Activated naive CD4-positive, alpha-beta T cell treated with anti-CD3 and anti-CD28 coated beads, Interleukin-2, amount 50 U/mL, for 72 hours (primary cell): ENCODE measurements around the gene ABHD14A. TPM values are rescaled to one million over a fixed set of nuclear protein-coding genes. Genes with fewer than 3 reads are reported as not detected.

ENCODE experiments used
- ATAC-seq, 2 donors: fragments of 150-1000 bp; cut with Tn5 transposase; 2 replicates each; pipeline ENCODE4 v1.10.0; 2021; ENCODE audit warnings: mild to moderate bottlenecking in 2 of 2, moderate library complexity in 2 of 2
- DNase-seq, 2 donors: peaks; one replicate each; pipeline ENCODE4 v3.0.0; 2021 to 2022; ENCODE audit warnings: low spot score in 2 of 2
- H3K27ac Mint-ChIP-seq, 2 donors: one replicate each; pipeline ENCODE4 v1.8.0; 2022; ENCODE audit warnings: mild to moderate bottlenecking in 2 of 2, mixed read lengths in 2 of 2
- H3K36me3 Mint-ChIP-seq, 2 donors: one replicate each; pipeline ENCODE4 v1.8.0; 2022; ENCODE audit warnings: mixed read lengths in 2 of 2
- H3K9me3 Mint-ChIP-seq, 2 donors: one replicate each; pipeline ENCODE4 v1.8.0; 2022; ENCODE audit warnings: mixed read lengths in 2 of 2
- total RNA-seq, 2 donors: library from RNA; stranded (reverse); gene quantifications; one replicate each; pipeline ENCODE4 v1.2.3, GENCODE V29; 2022

ABHD14A gene
- total RNA-seq, 2 donors from 2014 or later: 7.7 to 9.0 TPM

DNA sequence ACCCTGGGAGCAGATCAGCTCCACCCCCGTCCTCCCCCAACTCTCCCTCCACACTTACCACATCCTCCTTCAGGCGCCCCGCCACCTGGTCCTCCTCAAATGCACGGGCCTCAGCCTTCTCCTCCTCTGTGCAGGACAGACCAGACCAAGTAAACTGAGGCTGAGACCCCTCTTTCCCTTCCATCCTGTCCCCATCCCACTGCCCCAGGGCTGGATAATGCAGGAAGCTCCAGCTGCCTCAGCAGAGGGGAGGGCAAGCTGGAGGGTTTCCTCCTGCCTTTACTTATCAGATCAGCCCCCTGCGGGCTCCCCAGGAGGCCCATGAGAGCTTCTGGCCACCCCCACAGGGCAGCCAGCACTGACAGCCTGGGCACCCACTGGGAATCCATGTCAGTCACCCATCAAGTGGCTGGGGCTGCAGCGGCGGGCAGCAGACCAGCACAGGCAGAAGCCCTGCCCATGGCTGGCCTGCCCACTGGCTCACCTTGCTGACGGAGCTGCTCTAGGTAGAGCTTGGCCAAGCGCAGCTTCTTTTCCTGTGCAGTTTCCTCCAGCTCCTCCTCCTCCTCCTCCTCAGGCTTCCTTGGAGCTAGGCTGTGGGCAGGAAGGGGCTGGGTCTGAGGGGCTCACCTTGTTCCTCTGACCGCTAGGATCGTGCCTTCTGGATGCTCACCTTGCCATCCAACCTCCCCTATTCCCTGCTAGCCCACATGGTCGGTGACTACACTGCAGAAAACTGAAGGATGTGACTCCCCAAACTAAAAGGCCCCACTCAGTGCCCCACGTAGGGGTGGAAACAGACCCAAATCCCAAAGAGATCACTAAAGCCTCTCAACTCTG is 37.0 kb upstream of the ABHD14A start:
- Mint-ChIP-seq H3K27ac (peak overlapping the region; percentile 59 to 92), H3K9me3 (no peaks in the 10 kb centered on the region), H3K36me3 (peaks cover 22 to 32% of the 10 kb centered on the region in 2 donors)
- DNase-seq: no peak
- ATAC-seq: no peak

DNA sequence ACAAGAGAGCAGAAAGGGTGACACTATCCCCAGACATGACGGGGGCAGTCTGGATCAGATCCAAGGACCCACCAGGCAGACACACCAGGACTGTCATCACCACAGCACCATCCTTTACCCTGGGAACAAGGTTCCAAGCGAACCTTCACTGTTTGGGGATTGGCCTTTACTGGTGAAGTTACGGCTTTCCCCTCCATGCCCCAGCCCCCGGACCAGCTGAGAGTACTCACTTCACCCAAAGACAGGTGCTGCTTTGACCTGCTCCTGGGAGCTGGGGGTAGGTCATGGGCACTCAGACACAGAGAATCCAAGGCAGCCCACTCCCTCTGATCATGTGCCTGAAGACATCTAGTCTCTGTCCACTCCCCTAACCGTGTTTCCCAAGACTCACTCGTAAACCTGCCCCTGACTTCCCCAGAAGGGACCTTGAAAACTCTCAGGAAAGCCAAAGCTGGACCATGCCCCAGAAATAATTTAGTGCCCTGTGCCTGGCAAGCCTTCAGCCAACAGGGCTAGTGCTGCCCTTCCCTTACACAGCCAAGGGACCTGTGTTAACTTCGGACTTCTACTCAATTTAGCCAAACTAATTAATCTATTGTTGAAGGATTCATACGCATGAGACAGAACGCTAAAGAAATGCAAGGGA is 36.0 kb upstream of the ABHD14A start:
- DNase-seq (no peak), ATAC-seq (no peak)
- Mint-ChIP-seq H3K9me3 (no peaks in the 10 kb centered on the region), H3K27ac (peak overlapping the region in 1 of 2 donors; percentile 66), H3K36me3 (peaks cover 22 to 28% of the 10 kb centered on the region in 2 donors)

DNA sequence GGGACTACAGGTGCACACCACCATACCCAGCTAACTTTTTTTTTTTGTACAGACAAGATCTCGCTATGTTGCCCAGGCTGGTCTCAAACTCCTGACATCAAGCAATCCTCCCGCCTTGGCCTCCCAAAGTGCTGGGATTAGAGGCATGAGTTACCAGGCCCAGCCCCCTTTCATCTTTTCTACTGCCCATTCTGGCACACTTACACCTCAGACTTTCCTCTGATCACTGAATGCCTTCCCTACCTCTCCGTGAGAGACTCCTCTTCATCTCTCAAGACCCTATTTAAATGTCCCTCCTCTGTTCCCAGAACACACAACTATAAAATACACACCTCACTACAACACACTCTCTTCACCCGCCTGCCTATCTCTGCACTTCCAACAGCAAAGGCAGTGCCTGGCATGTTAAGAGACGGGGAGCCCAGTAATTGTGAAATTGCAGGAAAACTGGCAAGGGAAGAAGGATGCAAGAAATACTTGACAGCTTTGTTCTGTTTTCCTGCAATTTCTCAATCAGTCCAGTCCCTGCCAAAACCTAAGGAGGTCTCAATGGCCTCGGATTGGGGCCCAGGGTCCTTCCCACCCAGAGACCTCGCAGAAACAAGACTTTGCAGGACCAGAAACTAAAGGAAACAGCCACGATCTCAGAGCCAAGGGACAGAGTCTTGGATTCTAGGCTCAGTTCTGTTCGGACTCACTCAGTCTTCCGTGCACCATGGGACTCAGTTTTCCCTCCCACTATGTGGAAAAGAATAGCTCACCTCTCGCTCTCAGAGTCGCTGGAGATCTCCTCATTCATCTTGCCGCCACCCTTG is 34.0 kb upstream of the ABHD14A start:
- peak overlapping the region; percentile 91 to 93 for H3K27ac Mint-ChIP-seq
- DNase-seq (peak in 1 of 2 donors; percentile 50), ATAC-seq (no peak)
- H3K36me3 Mint-ChIP-seq: peaks cover 15 to 23% of the 10 kb centered on the region in 2 donors
- H3K9me3 Mint-ChIP-seq: no peaks in the 10 kb centered on the region

- Mint-ChIP-seq H3K36me3 (peaks cover 15 to 23% of the 10 kb centered on the region in 2 donors), H3K9me3 (no peaks in the 10 kb centered on the region), H3K27ac (peak overlapping the region; percentile 65 to 93)
- no peak for ATAC-seq
- DNase-seq: no peak
These were observed 33.4 kb upstream of the ABHD14A start for GRCh38 chr3:51941463-51941797.

- DNase-seq (peak; percentile 98 to 100), ATAC-seq (peak; percentile 92 to 95)
- Mint-ChIP-seq H3K36me3 (peaks cover 15 to 22% of the 10 kb centered on the region in 2 donors), H3K9me3 (no peaks in the 10 kb centered on the region), H3K27ac (peak within 1 kb of the TSS; percentile 91 to 93)
These were observed 32.9 kb upstream of the ABHD14A start, which contains the start of the genes PARP3 and RRP9 for GRCh38 chr3:51941798-51942602. TSS of gene PARP3 (plus strand) at chr3:51942363. CDS start at chr3:51943356, 993 bp downstream. TSS of gene RRP9 (minus strand) at chr3:51941904. CDS start at chr3:51941867, 37 bp downstream.

- Mint-ChIP-seq H3K9me3 (no peaks in the 10 kb centered on the region), H3K36me3 (peaks cover 12 to 16% of the 10 kb centered on the region in 2 donors), H3K27ac (peak overlapping the region; percentile 90 to 93)
- ATAC-seq (peak; percentile 17 to 20), DNase-seq (peak; percentile 61 to 63)
These were observed 32.0 kb upstream of the ABHD14A start for GRCh38 chr3:51942603-51943450.

GRCh38 chr3:51943451-51944391 is 31.1 kb upstream of the ABHD14A start:
- H3K36me3 Mint-ChIP-seq: peaks cover 9% of the 10 kb centered on the region in 2 donors
- no peaks in the 10 kb centered on the region for H3K9me3 Mint-ChIP-seq
- H3K27ac Mint-ChIP-seq: peak overlapping the region; percentile 48 to 93
- ATAC-seq (no peak), DNase-seq (peak in 1 of 2 donors; percentile 57)

- Mint-ChIP-seq H3K9me3 (no peaks in the 10 kb centered on the region), H3K27ac (peak overlapping the region in 1 of 2 donors; percentile 48), H3K36me3 (peaks cover 9% of the 10 kb centered on the region in 2 donors)
- ATAC-seq (no peak), DNase-seq (no peak)
These were observed 30.3 kb upstream of the ABHD14A start for GRCh38 chr3:51944451-51945021.

- peak overlapping the region in 1 of 2 donors; percentile 36 for H3K27ac Mint-ChIP-seq
- no peaks in the 10 kb centered on the region for H3K9me3 Mint-ChIP-seq
- H3K36me3 Mint-ChIP-seq: peaks cover 9% of the 10 kb centered on the region in 2 donors
- ATAC-seq (no peak), DNase-seq (peak in 1 of 2 donors; percentile 52)
These were observed 29.6 kb upstream of the ABHD14A start for GRCh38 chr3:51945031-51945840.

DNA sequence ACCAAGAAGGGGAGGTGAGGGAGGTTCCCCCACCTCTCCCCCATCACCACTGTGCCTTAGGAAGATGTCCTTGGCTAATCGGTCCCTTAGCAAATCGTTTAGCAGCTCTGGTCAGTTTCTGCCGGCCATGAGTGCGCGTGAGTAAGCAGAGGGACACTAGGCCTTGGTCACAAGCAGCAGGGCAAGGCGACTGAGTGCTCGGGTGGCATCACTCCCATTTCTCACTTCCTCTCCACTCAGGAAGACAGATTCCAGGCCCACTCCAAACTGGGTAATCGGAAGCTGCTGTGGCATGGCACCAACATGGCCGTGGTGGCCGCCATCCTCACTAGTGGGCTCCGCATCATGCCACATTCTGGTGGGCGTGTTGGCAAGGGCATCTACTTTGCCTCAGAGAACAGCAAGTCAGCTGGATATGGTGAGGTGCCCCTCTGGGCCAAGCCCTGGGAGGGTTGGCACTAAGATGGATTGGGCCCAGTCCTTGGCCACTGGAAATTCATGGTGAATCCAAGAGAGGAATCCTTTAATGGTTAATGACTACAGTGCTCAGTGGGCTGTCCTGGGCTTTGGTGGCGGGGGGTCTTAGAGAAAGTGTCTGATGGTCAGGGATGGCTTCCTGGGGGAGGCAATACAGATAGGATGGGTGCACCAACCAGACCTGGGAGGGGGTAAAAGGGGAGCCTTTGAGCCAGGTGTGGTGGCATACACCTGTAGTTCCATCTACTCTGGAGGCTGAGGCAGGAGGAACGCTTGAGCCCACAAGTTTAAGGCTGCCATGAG is 28.7 kb upstream of the ABHD14A start:
- no peaks in the 10 kb centered on the region for H3K9me3 Mint-ChIP-seq
- DNase-seq (peak in 1 of 2 donors; percentile 51), ATAC-seq (no peak)
- peak overlapping the region in 1 of 2 donors; percentile 36 for H3K27ac Mint-ChIP-seq
- H3K36me3 Mint-ChIP-seq: peaks cover 2% of the 10 kb centered on the region in 2 donors

DNA sequence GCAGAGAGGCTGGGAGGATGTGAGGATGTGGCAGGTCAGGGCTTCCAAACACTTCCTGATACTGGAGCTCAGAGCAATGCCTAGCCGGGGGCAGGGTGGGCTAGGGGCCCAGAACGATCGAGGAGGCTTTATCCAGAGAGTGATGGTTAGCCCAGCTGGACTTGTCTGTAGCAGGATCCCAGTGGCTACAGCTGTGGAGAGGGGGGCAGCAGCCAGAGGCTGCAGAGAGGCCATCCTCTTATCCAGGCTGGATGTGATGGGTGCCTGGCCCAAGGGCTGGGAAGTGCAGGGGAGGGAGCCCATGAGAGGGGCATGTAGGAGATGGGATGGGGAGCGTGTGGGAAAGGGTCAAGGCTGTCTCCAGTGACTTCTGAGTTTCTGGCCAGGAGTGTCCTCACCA is 28.1 kb upstream of the ABHD14A start:
- H3K27ac Mint-ChIP-seq: peak overlapping the region; percentile 36 to 76
- ATAC-seq: no peak
- H3K9me3 Mint-ChIP-seq: no peaks in the 10 kb centered on the region
- no peak for DNase-seq
- no peaks in the 10 kb centered on the region for H3K36me3 Mint-ChIP-seq

GRCh38 chr3:51947215-51947900 is 27.5 kb upstream of the ABHD14A start:
- H3K27ac Mint-ChIP-seq: no peak overlapping the region
- DNase-seq (peak in 1 of 2 donors; percentile 47), ATAC-seq (no peak)
- no peaks in the 10 kb centered on the region for H3K36me3 Mint-ChIP-seq
- H3K9me3 Mint-ChIP-seq: no peaks in the 10 kb centered on the region
